GM19452 (cell line): ENCODE results near the gene CCNYL1.

Experiments used
- ATAC-seq: cut with Tn5 transposase; IDR thresholded peaks from one replicate; pipeline ENCODE4 v1.9.1; 2021; ENCODE audit not compliant: unreplicated experiment

The CCNYL1 gene

GRCh38 chr2:207763303-207763917 is 52.0 kb downstream of the CCNYL1 start:
- no peak for ATAC-seq

DNA sequence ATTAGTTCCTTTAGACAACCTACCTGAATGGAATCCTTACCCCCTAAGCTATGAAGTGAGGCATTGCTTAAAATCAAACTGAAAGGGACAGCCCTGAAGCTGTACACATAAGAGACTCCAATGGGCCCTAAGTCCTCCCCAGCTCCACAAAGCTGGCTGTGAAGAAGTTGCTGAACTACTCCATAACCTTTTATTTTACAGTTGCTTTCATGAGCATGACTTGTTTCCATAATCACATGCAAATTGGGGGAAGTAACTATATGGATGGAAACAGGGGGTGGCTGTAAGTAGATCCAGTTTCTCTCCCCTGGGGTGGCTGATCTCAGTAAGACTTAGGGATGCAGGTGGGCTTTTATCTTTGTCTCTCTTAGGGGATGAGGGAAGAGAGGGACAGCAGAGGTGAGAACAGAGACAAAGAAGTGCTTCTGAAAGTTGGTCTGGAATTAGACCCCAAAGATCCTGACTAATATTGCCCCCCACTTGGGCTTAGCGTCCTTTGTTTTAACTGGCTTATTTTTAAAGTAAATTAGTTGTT is 52.7 kb downstream of the CCNYL1 start:
- no peak for ATAC-seq

- no peak for ATAC-seq
Measured at GRCh38 chr2:207765547-207765946, 54.1 kb downstream of the CCNYL1 start.

- no peak for ATAC-seq
Measured at GRCh38 chr2:207766041-207766551, 54.7 kb downstream of the CCNYL1 start.

DNA sequence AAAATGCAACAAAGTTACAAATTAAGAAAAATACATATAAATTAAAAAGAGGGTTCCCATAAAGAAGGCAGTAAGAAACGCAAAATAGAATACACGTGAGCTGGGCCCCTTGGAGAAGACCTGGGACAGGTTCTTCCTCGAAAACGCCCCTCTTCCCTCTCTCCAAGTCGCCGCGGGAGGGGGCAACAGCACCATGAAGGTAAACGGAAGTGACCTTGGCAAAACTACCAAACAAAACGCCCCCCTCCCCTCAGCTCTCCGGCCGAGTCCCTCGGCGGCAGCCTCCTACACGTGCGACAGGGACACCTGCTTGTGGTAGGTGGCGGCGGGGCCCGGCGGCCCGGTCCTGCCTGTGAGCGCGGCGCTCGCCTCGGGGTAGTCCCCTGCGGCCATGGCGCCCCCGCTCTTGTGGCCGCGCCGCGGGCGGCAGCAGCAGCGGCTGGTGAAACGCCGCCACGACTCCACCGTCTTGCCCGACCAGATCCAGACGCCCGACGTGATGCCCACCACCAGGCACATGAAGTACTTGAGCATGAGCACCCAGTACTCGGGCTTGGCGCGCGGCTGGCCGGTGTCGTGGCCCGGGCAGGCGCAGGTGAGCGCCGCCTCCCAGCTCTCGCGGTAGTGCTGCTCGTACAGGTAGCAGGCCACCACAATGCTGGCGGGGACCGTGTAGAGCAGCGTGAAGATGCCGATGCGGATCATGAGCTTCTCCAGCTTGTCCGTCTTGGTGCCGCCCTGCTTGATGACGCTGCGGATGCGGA is 55.4 kb downstream of the CCNYL1 start:
- no peak for ATAC-seq

GRCh38 chr2:207767461-207768167 is 56.2 kb downstream of the CCNYL1 start:
- ATAC-seq: no peak

DNA sequence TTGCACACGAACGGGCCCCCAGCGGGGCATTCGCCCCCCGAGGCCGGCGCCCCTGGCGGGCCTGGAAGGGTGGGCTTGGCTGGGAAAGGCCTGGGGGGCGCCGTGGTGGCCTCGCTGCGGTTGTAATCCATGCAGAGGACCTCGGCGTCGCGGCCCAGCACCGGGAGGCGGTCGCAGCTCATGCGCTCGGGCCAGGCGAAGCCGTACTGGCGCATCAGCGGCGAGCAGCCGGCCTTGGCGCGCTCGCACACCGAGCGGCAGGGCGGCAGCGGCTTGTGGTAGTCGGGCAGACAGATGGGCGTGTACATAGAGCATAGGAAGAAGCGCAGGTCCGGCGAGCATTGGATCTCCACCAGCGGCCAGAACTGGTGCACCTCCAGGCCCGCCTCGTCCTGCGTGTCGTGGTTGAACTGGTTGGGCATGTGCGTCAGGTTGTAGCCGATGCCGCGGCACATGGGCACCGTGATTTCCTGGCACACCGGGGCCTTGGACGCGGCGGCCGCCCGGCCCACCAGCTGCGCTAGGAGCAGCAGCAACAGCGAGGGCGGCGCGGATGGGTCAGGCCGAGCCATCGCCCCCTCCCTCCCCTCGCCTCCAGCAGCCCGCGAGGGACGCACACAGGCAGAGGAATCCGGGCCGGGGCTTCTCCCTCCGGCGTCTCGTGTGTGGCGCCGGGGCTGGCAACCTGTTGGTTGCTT is 56.9 kb downstream of the CCNYL1 start:
- no peak for ATAC-seq

DNA sequence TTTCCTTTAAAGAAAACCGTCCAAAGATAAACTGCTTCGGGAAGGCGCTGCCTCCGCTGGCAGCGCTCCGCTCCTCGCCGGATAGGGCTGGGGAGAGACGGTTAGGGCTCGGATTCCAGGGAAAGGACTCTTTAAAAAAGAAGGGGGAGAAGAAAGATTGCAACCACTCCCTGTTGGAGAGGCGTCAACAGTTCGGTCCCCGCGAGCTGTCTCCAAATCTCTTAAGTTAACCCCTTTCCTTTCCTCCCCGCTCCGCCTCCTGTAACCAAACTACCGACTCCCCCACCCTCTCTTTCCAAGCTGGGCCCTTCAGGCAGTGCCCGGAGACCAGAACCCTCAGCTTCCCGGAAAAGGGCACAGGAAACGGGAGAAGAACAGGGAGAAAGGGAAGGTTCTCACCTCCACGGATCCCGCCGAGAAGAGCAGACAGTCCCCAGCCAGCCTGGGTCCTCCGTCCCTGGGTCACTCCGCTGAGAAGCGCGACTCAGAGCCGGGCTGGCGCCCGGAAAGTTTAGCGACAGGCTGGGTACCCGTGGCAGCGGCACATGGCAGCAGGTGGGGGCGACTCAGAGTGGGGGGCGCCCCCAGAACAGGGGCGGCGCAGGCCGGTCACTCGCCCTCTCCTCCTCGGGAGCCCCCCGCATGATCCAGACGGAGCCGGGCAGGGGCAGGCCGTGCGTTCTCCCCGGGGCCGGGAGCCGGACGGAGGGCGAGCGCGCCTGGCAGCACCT is 57.6 kb downstream of the CCNYL1 start:
- ATAC-seq: peak; percentile 13

DNA sequence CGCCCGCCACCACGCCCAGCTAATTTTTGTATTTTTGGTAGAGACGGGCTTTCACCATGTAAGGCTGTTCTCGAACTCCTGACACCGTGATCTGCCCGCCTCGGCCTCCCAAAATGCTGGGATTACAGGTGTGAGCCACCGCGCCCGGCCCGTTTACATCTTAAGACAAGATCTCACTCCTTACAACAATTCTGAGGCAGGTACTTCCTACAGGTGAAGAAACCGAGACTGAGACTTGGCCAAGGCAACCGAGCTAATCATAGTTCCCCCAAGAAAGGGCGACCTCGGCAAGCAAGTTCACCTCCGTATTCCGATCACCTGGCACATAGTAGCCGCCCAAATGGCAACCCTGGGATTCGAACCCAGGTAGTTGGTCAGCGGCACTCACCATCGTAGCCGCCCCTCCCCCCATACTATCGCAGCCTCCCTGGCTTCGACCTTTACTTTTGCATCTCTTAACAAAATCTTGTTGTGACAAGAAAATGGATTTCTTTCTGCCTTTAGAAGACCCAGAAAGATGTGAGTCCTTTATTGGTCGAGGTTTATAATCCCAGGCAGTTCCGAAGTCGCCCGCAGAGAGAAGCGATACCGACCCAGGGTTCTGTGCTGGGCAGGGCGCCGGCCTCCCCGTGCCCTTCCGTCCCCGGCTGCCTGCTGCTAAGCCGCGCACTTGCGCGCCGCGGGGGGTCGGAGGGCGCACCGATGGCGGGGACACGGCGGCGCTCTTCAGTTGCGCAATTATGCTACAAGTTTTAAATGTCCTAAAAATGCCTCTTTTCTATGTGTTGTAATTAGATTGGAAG is 59.4 kb downstream of the CCNYL1 start:
- ATAC-seq: no peak

DNA sequence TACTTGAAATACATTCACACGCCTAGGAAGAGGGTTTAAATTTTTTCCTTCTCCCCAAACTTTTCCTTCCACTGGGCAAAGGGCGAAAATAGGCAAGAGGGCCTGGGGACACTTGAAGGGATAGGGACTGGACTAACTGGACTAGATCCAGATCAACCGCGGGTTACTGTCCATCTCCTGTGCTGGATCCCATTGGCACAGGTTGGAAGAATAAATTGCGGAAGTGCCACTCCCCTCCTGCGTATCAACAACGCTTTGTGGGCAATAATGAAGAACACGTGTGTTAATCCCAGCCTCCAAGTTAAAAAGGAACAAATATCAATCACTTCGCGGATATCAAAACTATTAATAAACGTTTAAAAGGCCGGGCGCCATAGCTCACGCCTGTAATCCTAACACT is 60.0 kb downstream of the CCNYL1 start:
- ATAC-seq: no peak

DNA sequence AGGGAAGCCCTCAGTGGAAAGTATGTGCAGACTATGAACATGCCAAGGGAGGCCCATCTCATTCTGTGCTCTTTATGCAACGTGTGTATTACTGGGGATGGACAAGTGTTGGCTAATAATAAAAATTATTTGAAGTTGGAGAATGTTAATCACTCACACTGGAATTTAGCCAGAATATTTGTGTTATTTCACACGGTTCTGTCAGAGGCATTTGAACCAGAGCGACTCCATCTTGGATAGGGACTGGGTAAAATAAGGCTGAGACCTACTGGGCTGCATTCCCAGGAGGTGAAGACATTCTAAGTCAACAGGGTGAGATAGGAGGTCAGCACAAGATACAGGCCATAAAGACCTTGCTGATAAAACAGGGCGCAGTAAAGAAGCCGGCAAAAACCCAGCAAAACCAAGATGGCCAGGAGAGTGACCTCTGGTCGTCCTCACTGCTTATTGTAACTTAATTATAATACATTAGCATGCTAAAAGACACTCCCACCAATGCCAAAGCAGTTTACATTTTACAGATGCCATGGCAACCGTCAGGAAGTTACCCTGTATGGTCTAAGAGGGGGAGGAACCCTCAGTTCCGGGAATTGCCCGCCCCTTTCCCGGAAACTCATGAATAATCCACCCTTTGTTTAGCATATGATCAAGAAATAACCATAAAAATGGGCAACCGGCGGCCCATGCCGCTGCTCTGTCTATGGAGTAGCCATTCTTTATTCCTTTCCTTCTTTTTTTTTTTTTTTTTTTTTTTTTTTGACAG is 60.8 kb downstream of the CCNYL1 start:
- no peak for ATAC-seq

- no peak for ATAC-seq
Measured at GRCh38 chr2:207772844-207773205, 61.4 kb downstream of the CCNYL1 start.

- no peak for ATAC-seq
Measured at GRCh38 chr2:207775473-207775872, 64.0 kb downstream of the CCNYL1 start.

DNA sequence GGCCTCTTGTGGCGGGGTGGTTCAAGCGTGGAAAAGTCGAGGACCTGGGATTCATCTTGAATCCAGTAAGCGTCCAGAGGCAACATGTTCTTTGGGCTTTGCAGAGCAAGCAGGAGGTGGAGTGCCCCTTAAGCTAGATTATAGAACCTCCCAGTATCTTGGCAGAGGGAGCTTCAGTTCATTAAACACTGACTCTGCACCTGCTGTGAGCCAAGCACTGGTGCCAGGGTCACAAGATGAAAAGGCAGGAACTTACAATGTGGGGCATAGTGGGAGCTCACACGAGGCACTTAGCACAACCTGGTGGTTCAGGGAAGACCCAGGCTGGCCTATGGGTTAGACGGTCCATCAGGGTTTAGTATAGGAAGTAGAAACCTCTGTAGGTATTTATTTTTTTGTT is 65.7 kb downstream of the CCNYL1 start:
- ATAC-seq: no peak

- ATAC-seq: no peak
Measured at GRCh38 chr2:207778298-207778882, 67.0 kb downstream of the CCNYL1 start.

DNA sequence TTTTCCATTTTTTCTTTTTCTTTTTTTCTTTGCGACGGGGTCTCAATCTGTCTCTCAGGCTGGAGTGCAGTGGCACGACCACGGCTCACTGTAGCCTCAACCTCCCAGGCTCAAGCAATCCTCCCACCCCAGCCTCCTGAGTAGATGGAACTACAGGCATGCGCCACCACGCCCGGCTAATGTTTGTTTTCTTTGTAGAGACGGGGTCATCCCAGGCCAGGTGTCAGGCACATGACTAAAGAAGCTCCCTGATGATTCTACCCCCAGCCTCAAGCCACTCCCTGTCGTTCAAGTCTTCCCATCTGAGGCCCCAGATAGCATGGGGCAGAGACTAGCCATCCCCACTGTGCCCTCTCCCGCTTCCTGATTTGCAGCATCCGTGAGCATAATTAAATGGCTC is 68.1 kb downstream of the CCNYL1 start:
- ATAC-seq: no peak

DNA sequence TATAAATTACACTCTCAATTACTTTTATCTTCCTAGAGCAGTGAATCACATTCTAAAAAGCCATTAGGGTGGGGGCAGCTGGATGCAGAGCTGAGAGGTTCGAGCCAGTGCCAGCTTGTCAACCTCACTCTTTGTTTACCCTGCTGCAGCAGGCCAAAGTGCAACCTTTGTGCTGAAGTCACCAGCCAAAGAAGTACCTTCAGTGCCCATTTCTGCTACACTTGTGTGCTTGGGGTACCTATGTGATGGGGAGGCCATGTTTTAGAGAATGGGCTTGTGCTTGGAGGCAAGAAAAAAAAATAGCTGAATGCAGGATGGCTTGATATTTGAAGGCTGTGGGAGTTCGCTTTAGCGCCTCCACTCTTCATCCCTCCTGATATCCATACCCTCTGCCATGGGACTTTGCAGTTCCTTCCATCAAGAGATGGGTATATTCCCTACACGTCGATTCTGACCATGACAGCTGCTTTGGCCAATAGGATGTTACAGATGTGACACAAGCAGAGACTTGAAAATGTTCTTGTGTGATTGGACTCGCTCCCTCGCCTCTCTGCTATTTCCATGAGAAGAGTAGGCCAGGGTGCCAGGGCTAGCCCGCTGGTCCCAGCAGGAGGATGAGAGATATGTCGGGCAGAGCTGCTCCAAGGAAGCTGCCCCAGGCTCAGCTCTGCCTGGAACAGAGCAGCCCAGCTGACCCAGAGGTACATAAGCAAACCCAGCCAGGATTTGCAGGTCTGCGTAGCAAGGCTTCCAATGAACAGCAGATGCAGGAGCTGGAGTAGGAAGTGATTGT is 71.0 kb downstream of the CCNYL1 start:
- no peak for ATAC-seq

DNA sequence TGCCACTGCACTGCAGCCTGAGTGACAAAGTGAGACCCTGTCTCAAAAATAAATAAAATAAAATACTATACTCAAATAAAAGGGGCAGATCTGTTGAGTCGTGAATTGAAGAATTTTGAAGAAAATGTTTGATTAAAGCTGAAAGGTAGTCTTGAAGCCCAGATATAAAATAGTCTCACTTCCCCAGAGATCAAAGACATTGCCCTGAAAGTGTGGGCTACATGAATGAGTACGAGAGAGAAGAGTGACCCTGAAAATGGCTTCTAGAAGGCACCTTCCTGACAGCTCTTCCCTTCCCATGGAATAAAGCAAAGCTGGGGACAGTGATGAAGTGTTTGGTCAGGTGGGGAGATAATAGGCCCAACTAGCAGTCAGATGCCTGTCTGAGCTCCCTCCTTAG is 72.1 kb downstream of the CCNYL1 start:
- no peak for ATAC-seq
